IPS DF 4.7 (cell line): ENCODE measurements around the gene ZNRD2.
"Not testable (repeated sequence)": the region's sequence is repeated elsewhere in the genome, so short reads cannot be mapped to it uniquely, and the experiment has no call there.

ENCODE experiments used
- DNase-seq: peaks from one replicate; pipeline ENCODE4 v3.0.0-alpha.2; 2013; ENCODE audit warnings: low spot score; ENCODE audit errors: extremely low read depth

The ZNRD2 gene

GRCh38 chr11:65555693-65556231, 14.5 kb upstream of the ZNRD2 start:
- no peak for DNase-seq

GRCh38 chr11:65556470-65557279, 13.6 kb upstream of the ZNRD2 start:
- no peak for DNase-seq

GRCh38 chr11:65557280-65558001, 12.8 kb upstream of the ZNRD2 start:
- DNase-seq, result no peak

- no peak for DNase-seq
These were observed 12.0 kb upstream of the ZNRD2 start, which contains the start of gene LTBP3 for GRCh38 chr11:65558002-65558929. Gene LTBP3, minus strand, starts transcription at chr11:65558359. Its CDS starts 400 bp downstream, at chr11:65557959.

GRCh38 chr11:65558930-65559509, 11.3 kb upstream of the ZNRD2 start:
- no peak for DNase-seq

GRCh38 chr11:65559535-65559934, 10.7 kb upstream of the ZNRD2 start:
- DNase-seq, result no peak

GRCh38 chr11:65559951-65560537, 10.2 kb upstream of the ZNRD2 start:
- DNase-seq, result no peak

GRCh38 chr11:65560555-65561418, 9.5 kb upstream of the ZNRD2 start:
- no peak for DNase-seq

GRCh38 chr11:65562020-65562419, 8.3 kb upstream of the ZNRD2 start:
- no peak for DNase-seq

- DNase-seq, result no peak
These were observed 7.5 kb upstream of the ZNRD2 start for GRCh38 chr11:65562788-65563187.

GRCh38 chr11:65563601-65564000, 6.7 kb upstream of the ZNRD2 start:
- no peak for DNase-seq

GRCh38 chr11:65564879-65565559, 5.3 kb upstream of the ZNRD2 start:
- DNase-seq, result not testable (repeated sequence)

- no peak for DNase-seq
These were observed 4.4 kb upstream of the ZNRD2 start for GRCh38 chr11:65565624-65566453.

- DNase-seq, result no peak
These were observed 909 bp upstream of the ZNRD2 start for GRCh38 chr11:65569164-65569972.

GRCh38 chr11:65571420-65571819, 1.1 kb downstream of the ZNRD2 start:
- no peak for DNase-seq

GRCh38 chr11:65571940-65572339, 1.7 kb downstream of the ZNRD2 start:
- no peak for DNase-seq

GRCh38 chr11:65572356-65573051, 2.2 kb downstream of the ZNRD2 start, which contains the start of gene FAM89B:
Gene FAM89B, plus strand, starts transcription at chr11:65572538. Its CDS starts 132 bp downstream, at chr11:65572670.
- DNase-seq, result no peak
